Hypothalamus (tissue), 51 donors: Measurements from ENCODE around the gene TMEM208.

Experiments used
- DNase-seq, 51 donors: peaks; one replicate each; lab custom pipeline; 2025; lab: John Stamatoyannopoulos, UW

The TMEM208 gene

DNA sequence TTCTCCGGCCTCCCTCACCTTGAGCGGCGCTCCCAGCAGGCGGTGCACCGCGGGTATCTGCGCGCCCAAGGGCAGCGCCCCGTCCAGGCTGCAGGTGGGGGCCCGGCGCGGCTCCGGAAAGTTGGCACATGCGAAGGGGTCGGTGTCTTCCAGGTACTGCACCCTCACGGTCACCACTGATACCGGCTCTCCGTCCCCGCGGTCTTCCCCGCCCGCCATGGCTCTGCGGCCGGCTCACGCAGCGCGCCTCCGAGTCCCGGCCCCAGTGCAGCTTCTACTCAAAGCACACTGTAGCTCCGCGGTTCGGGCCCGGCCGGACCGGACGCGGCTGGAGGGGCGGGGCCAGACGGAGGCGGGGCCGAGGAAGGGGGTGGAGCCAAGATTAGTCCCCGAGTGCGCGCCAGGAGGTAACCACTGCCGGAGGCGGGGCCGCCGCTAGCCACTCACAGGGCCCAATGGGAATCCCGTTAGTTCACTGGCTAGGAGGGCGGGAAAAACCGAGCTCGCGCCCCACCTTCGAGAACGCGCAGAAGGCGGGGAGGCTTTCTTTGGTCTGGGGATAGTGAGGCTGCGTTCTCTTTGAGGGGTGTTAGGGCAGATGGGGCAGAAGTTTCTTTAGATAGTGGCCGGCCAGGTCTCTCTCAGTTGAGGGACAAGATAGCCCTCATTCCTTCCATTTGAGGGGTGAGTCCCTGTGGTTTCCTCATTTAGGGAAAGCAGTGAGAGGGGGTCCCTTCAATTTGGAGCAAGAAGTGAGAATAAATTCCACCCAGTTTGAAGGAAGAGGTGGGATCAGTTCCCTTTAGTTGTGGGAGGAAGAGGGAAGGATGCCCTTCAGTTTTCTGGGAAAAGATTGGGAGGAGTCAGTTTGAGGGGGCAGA, 20.5 kb downstream of the TMEM208 start, which contains the start of gene FHOD1:
TSS of gene FHOD1 (minus strand) at position 290 of the 881 bp plus-strand sequence. CDS start at position 219, 71 bp downstream.
- DNase-seq: peak; percentile 28 to 95 (median 88)

GRCh38 chr16:67248073-67248400, 21.1 kb downstream of the TMEM208 start:
- DNase-seq: no peak

- peak in 10 of 51 donors; percentile 6 to 49 (median 25) for DNase-seq
These were observed 21.7 kb downstream of the TMEM208 start, which contains the start of gene SLC9A5 for GRCh38 chr16:67248401-67249177. SLC9A5 (plus strand) TSS chr16:67248979; CDS start chr16:67249015, 36 bp downstream.

DNA sequence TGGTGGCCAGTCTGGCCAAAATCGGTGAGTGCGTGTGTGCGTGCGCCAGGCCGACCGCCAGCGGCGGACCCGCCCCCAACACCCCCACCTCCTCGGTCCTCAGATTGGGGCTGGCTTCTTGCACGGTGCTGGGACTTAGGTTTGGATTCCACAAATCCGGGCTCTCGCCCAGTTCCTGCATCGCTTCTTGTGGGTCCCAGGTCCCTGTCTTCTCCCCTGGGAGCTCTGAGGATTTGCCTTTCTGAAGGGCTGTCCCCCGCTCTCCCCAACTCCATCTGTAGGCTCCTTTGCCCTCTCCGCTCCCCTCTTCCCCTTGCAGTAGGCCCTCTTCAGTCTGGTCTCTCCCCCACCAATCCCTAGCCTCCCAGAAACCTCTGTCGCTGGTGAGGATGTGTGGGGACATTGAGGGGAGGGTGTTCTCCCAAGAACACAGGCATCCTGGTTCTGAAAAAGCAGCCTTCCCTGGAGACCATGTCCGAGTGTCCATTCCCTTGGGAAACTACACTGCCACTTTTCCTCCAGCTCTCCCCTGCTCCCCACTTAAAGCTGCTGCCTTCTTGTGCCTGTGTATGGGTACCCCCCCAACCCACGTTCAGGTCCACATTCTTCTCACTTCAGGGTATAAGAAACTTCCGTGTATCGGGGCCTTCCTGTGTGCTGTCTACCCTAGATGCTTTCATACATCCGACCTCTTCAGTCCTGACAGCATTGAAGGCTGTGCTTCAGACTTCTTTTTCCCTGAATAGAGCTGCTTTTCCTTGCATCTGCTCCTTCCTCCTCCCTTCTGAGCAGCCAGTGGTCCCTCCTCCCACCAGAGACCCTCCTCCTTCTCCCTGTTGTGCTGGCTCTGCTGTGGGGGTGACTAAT, 22.5 kb downstream of the TMEM208 start:
- DNase-seq: no peak

DNA sequence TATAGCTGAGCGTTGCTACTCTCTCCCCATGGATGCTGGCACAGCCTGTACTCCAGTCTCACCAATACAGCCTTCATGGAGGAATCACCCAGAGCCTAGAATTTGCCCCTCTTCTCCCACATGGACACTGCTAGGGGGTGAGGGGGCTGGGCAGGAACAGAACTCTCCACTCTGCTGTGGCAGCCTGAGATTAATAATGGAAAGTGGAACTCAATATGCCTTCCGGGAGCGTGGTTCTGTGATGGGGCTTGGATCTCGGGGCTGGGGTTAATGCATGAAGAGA, 23.1 kb downstream of the TMEM208 start:
- no peak for DNase-seq

- peak in 9 of 51 donors; percentile 9 to 53 (median 40) for DNase-seq
These were observed 25.9 kb downstream of the TMEM208 start for GRCh38 chr16:67252609-67253497.

DNA sequence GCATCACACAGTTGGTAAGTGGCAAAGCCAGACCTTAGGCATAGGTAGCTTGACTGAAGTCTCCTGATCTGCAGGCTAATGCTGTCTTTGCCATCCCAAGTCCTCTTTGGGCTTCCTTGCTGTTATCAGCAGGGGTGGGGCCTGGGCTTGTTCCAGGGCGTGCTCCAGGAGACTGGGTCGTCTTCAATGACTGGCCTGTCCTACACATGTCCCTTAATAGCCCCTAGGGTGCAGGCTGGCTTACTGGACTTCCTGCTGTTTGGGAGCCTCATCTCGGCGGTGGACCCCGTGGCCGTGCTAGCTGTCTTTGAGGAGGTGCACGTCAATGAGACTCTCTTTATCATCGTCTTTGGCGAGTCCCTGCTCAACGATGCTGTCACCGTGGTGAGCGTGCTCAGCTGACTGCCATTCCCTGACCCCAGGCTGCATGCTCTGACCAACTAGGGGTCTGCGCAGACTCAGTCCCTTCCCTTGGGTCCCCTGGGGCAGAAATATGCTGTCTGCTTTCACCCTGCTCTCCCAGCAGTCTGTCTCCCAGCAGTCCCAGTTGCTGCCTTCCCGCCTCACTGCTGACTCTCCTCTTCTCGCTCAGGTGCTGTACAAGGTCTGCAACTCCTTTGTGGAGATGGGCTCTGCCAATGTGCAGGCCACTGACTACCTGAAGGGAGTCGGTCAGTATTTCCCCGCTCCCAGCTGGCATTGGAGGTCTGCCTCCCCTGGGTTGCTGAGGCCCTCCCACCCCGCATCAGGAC, 28.0 kb downstream of the TMEM208 start:
- no peak for DNase-seq

DNA sequence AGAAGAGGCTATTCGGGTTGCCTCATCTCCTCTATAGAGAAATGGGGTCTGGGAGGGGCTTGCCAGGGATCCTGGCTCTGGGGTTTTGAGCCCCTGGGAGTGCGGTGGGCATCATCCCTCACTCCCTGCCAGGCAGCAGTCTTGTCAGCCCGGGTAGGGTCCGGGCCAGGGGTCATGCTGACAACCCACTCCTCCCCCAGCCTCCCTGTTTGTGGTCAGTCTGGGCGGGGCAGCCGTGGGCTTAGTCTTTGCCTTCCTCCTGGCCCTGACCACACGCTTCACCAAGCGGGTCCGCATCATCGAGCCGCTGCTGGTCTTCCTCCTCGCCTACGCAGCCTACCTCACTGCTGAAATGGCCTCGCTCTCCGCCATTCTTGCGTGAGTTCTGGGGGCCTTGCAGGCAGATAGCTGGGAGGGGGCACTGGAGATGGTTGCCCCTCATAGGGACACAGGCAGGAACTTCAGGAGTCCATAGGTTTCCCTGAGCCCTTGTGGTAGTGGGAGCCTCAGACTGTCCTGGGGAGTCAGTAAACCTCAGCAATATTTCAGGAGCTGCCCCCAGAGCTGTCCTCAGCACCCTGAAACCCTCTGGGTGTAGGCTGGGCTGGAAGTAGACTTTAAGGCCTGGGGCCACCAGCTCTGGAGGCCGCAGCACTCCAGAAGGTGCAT, 28.8 kb downstream of the TMEM208 start:
- DNase-seq: no peak

GRCh38 chr16:67256701-67257230, 29.8 kb downstream of the TMEM208 start:
- DNase-seq: no peak

- no peak for DNase-seq
These were observed 30.7 kb downstream of the TMEM208 start for GRCh38 chr16:67257486-67258160.

GRCh38 chr16:67258161-67258835, 31.4 kb downstream of the TMEM208 start:
- no peak for DNase-seq

DNA sequence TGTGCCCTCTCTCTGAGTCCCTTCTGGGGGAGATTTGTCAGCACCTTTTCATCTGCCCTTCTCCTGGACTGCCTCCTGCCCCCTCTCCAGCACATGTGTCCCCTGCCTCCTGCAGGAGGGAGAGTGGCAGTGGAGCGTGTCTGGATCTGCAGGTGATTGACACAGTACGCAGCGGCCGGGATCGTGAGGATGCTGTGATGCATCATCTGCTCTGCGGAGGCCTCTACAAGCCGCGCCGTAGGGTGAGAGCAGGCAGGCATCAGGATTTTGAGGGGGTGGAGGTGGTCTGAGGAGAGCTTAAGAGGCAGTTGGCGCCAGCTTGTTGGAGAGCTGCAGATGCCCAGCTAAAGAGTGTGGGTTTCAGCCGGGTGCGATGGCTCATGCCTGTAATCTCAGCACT, 32.8 kb downstream of the TMEM208 start:
- peak in 1 of 51 donors; percentile 46 for DNase-seq

DNA sequence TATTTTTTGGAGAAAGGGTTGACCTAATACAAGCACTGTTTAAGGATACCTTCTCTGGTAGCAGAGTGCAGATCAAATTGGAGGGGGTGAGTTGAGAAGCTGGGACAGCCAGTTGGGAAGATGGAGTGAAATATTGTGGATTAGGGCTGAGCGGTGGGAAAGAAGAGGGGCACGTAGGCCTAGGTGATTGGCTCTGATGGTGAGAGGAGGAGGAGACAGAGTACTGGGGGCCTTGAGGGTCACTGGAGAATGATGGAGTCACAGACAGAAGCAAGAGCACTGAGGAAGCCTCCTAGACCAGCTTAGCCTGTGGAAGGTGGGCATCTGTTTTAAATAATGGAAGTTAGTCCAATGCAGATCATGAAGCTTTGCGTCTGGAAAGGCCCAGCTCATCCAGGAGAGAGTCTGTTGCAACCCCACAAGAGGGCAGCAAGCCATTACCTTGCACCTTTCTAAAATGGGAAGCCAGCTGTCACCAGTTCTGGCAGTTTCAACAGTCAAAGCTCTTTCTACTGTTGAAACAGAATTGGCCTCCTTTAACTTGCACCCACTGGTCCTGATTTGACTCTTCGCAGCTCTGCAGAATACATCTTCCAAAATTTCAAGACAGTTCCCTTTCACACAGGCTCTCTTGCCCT, 33.6 kb downstream of the TMEM208 start:
- DNase-seq: no peak

GRCh38 chr16:67263201-67263600, 36.3 kb downstream of the TMEM208 start:
- no peak for DNase-seq

GRCh38 chr16:67264277-67264676, 37.3 kb downstream of the TMEM208 start:
- DNase-seq: no peak

DNA sequence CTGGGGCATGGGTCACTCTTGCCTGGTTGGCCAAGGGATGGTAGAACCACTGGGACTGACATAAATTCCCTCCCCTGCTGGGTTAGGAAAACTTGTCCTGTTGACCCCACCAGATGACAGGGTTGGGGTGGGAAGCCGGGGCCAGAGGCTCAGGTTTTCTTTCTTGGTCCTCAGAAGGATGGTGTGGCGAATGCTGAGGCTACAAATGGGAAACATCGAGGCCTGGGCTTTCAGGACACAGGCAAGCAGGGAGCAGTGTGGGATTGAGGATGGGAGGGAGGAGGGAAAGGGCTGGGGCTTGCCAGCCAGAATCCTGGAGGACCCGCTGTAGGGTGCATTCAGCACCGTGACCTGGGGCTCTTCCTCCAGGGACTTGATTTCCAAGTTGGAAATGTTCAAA, 37.9 kb downstream of the TMEM208 start:
- no peak for DNase-seq

DNA sequence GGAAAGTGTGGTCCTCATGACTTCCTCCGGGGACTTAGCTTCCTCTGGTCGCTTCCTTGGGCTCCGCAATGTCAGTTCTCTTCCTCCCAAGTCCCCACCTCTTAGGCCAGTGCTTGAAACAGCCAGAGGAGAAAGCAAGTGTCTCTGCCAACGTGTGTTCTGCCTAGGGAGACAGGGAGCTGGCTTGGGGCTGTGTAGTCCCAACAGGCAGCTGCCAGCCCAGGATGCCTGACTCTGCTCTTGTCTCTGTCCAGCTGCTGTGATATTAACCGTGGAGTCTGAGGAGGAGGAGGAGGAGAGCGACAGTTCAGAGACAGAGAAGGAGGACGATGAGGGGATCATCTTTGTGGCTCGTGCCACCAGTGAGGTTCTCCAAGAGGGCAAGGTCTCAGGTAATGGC, 38.9 kb downstream of the TMEM208 start:
- no peak for DNase-seq
